RWPE2 (cell line): Measurements from ENCODE around the gene SCNM1.
"Not testable (repeated sequence)": the region's sequence is repeated elsewhere in the genome, so short reads cannot be mapped to it uniquely, and the experiment has no call there.

ENCODE experiments used
- ATAC-seq: fragments of 200-7000 bp; cut with Tn5 transposase; 3 replicates; pipeline ENCODE4 v1.9.1; 2021; ENCODE audit warnings: low read depth
- DNase-seq: peaks from one replicate; pipeline ENCODE4 v3.0.0-alpha.2; 2020; ENCODE audit warnings: low spot score
- H3K27ac ChIP-seq: fragments of 450-650 bp; 2 replicates; pipeline ENCODE4 v1.5.1; 2017; ENCODE audit warnings: mild to moderate bottlenecking; ENCODE audit not compliant: poor library complexity, severe bottlenecking
- H3K27me3 ChIP-seq: fragments of 250-450 bp; sonication (Bioruptor Pico); 2 replicates; pipeline ENCODE4 v1.5.1; 2021; ENCODE audit warnings: mild to moderate bottlenecking, moderate library complexity; ENCODE audit not compliant: insufficient read depth, poor library complexity, severe bottlenecking
- H3K36me3 ChIP-seq: fragments of 250-450 bp; sonication (Bioruptor Pico); 2 replicates; pipeline ENCODE4 v1.5.1; 2020; ENCODE audit warnings: low read depth, mild to moderate bottlenecking, moderate library complexity
- H3K4me1 ChIP-seq: fragments of 250-450 bp; sonication (Bioruptor Pico); 2 replicates; pipeline ENCODE4 v1.5.1; 2021; ENCODE audit warnings: mild to moderate bottlenecking, moderate library complexity; ENCODE audit not compliant: insufficient read depth, poor library complexity, severe bottlenecking
- H3K4me3 ChIP-seq: fragments of 250-450 bp; sonication (Bioruptor Pico); 2 replicates; pipeline ENCODE4 v1.5.1; 2021; ENCODE audit warnings: mild to moderate bottlenecking, moderate library complexity; ENCODE audit not compliant: severe bottlenecking
- H3K9me3 ChIP-seq: fragments of 250-450 bp; sonication (Bioruptor Pico); 2 replicates; pipeline ENCODE4 v1.5.1; 2021; ENCODE audit warnings: mild to moderate bottlenecking, moderate library complexity; ENCODE audit not compliant: severe bottlenecking
- TF ChIP-seq, protein P1 (sequence below): fragments of 450-650 bp; IDR thresholded peaks from one replicate; pipeline ENCODE4 v1.5.1; 2017; ENCODE audit warnings: mild to moderate bottlenecking, moderate library complexity; ENCODE audit not compliant: poor library complexity, severe bottlenecking

SCNM1 gene

DNA sequence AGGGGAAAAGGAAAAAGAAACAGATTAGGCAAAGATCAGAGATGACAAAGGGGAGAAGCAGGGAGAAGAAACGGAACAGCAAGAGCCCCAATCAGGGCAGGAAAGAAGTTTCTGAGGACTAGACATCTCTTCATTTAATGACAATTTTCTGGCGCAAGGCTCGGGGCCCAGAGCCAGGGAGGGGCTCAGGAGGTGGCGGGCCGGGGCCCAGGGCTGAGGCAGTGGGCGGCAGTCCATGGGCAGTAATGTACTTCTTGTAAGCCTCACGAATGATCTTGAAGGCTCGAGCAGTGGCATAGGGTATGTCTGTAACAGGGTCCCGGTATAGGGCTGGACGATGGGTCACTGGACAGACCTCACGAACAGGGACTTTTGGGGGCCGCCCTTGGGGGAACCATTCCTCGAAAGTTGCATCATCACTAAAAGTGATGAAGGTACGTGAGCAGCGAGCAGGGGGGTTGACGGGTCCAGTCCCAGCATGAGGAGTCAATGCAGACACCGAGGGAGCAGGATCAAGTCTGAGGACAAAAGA, 10.6 kb downstream of the SCNM1 start:
- ATAC-seq (no peak), DNase-seq (no peak)
- Histone ChIP-seq H3K4me3 (no peak overlapping the region), H3K4me1 (no peaks in the 10 kb centered on the region), H3K27ac (no peak overlapping the region), H3K9me3 (no peaks in the 10 kb centered on the region), H3K27me3 (no peaks in the 10 kb centered on the region), H3K36me3 (peaks cover 53% of the 10 kb centered on the region)
- TF ChIP-seq, protein P1, sequence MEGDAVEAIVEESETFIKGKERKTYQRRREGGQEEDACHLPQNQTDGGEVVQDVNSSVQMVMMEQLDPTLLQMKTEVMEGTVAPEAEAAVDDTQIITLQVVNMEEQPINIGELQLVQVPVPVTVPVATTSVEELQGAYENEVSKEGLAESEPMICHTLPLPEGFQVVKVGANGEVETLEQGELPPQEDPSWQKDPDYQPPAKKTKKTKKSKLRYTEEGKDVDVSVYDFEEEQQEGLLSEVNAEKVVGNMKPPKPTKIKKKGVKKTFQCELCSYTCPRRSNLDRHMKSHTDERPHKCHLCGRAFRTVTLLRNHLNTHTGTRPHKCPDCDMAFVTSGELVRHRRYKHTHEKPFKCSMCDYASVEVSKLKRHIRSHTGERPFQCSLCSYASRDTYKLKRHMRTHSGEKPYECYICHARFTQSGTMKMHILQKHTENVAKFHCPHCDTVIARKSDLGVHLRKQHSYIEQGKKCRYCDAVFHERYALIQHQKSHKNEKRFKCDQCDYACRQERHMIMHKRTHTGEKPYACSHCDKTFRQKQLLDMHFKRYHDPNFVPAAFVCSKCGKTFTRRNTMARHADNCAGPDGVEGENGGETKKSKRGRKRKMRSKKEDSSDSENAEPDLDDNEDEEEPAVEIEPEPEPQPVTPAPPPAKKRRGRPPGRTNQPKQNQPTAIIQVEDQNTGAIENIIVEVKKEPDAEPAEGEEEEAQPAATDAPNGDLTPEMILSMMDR = no peak

DNA sequence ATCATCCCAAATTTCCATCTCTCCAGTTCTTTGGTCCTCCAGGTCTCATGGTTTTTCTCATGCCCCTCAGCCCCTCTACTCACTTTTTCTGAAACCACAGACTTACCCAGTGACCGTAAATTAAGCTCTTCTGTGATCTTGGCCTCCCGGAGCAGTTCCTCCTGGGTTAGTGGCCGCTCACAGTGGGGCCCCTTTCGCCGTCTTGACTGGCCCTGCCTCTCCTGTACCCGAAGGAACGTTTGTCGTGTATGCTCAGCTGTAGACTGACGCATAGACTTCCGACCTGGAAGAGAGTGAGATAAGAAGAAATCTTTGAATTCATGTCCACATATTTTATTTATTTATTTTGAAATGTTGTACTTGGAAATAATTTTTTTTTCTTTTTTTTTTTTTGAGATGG, 18.3 kb downstream of the SCNM1 start:
- TF ChIP-seq, protein P1 = no peak
- Histone ChIP-seq H3K4me3 (no peak overlapping the region), H3K9me3 (peaks cover 2% of the 10 kb centered on the region)

DNA sequence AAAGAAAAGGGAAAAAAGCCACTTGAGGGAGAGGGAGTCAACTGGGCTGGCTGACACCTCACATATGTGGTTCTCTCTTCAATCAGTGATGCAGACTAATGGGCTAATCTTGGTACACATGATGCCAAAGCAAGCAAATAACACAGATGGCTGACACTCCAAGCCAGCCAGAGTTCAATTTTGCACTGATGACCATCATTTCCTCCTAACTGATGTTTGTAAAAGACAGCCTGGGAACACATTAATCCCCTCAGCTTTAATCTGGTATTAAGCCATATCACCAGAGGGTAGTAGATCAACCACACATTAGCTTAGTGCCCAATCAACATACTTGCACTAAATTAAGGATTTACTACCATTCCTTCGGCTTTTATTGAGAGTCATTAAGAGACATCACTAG, 21.3 kb downstream of the SCNM1 start:
- peaks cover 39% of the 10 kb centered on the region for H3K36me3 ChIP-seq
- no peak overlapping the region for H3K4me3 ChIP-seq
- H3K9me3 ChIP-seq = peaks cover 2% of the 10 kb centered on the region

More for the DNA sequence above, 18.3 kb downstream of the SCNM1 start:
- H3K27ac ChIP-seq = no peak overlapping the region
- peaks cover 69% of the 10 kb centered on the region for H3K36me3 ChIP-seq
- H3K27me3 ChIP-seq = no peaks in the 10 kb centered on the region
- ATAC-seq (no peak), DNase-seq (no peak)
- peaks cover 5% of the 10 kb centered on the region for H3K4me1 ChIP-seq

DNA sequence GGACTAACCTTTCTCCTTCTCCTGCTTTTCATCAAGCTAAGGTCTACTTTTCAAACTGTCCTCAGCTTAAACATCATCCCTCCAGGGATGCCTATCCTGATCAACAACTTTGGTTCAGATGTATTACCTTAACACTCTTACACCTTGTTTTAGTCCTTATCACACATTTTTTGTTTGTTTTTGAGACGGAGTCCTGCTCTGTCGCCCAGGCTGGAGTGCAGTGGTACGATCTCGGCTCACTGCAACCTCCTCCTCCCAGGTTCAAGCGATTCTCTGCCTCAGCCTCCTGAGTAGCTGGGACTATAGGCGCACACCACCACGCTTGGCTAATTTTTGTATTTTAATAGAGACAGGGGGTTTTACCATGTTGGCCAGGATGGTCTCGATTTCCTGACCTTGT, 22.7 kb downstream of the SCNM1 start:
- Histone ChIP-seq H3K4me3 (peak overlapping the region; percentile 97), H3K27ac (peak overlapping the region; percentile 69), H3K36me3 (peaks cover 33% of the 10 kb centered on the region)
- not testable (repeated sequence) for H3K27me3 ChIP-seq, H3K4me1 ChIP-seq, H3K9me3 ChIP-seq, DNase-seq, ATAC-seq

More for the DNA sequence above, 21.3 kb downstream of the SCNM1 start:
- H3K4me1 ChIP-seq = peaks cover 5% of the 10 kb centered on the region
- H3K27ac ChIP-seq = no peak overlapping the region
- H3K27me3 ChIP-seq = no peaks in the 10 kb centered on the region
- ATAC-seq (no peak), DNase-seq (no peak)
- TF ChIP-seq, protein P1 = no peak

DNA sequence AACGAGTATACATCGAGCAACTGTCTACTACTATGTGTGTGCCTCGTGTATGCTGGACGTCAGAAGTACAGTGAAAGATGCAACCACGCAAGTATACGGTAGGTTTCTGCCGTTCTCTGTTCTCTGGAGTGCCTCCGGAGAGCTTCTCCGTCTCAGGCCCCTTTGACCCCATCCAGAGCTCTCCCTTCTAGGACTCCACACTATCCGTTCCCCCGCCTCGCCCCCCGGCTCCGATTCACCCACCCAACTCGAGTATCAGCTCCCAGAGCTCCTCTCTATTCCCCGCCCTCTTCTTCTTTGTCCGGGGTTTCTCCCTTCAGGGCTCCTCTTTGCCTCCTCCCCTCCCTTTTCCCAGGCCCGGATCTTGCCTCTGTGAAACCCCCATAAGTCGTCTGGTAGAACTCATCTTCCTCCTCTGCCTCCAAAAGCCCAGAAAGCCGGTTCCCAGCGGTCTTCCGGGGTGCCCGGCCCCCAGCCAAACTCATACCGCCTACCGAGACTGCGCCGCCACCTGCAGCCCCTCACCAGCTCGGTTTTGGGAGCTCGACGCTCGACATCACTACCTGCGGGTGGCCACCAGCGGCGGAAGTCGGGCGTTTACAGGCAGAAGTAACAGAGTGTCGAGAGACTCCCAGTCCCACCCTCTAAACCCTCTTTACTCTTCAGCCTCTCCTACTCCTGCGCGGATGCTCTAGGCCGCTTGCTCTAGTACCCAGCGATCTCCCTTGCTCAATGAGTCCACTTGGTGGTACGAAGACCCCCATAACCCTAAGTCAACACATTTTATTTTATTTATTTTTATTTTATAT, 23.9 kb downstream of the SCNM1 start, which contains the start of gene VPS72:
VPS72 (minus strand) TSS at position 561 of the 809 bp plus-strand sequence; CDS start at position 485, 76 bp downstream.
- Histone ChIP-seq H3K36me3 (peaks cover 21% of the 10 kb centered on the region), H3K27me3 (no peaks in the 10 kb centered on the region), H3K9me3 (peaks cover 2% of the 10 kb centered on the region), H3K27ac (peak within 1 kb of the TSS; percentile 69), H3K4me1 (peaks cover 5% of the 10 kb centered on the region), H3K4me3 (peak within 1 kb of the TSS; percentile 97)
- peak; percentile 91 for ATAC-seq
- TF ChIP-seq, protein P1 = no peak
- peak; percentile 86 for DNase-seq
